Fibroblast of villous mesenchyme (primary cell): ENCODE measurements around the gene BARX1. TPM values are rescaled to one million over a fixed set of nuclear protein-coding genes. Genes with fewer than 3 reads are reported as not detected.

ENCODE experiments used
- DNase-seq: peaks from one replicate; pipeline ENCODE4 v3.0.0-alpha.2; 2010; ENCODE audit warnings: low read depth
- H3K4me3 ChIP-seq: 2 replicates; pipeline ENCODE4 v1.5.1; 2011; ENCODE audit warnings: low read depth, mild to moderate bottlenecking, low read length
- CTCF ChIP-seq: IDR thresholded peaks from 2 replicates; pipeline ENCODE4 v1.5.1; 2012; ENCODE audit warnings: low read depth, mild to moderate bottlenecking, low read length; ENCODE audit not compliant: insufficient read depth
- total RNA-seq: library from RNA; depleted of rRNA; stranded (reverse); fragments of >200 nt; gene quantifications from 2 replicates; pipeline ENCODE4 v1.2.3, GENCODE V29; 2012

Gene BARX1
- total RNA-seq, 1 donor, result not detected

- no peak for DNase-seq
- H3K4me3 ChIP-seq, result no peak overlapping the region
- TF ChIP-seq CTCF, result no peak
These were observed 3.5 kb downstream of the BARX1 start for GRCh38 chr9:93951655-93952118.

- H3K4me3 ChIP-seq, result peak overlapping the region; percentile 57
- no peak for TF ChIP-seq CTCF
- DNase-seq, result peak; percentile 32
These were observed 4.2 kb downstream of the BARX1 start for GRCh38 chr9:93950619-93951601.

- no peak overlapping the region for H3K4me3 ChIP-seq
- DNase-seq, result peak; percentile 12
- TF ChIP-seq CTCF, result no peak
These were observed 5.3 kb downstream of the BARX1 start for GRCh38 chr9:93949694-93950449.

- no peak for TF ChIP-seq CTCF
- DNase-seq, result no peak
- H3K4me3 ChIP-seq, result no peak overlapping the region
These were observed 6.0 kb downstream of the BARX1 start for GRCh38 chr9:93949073-93949693.

- no peak for TF ChIP-seq CTCF
- no peak overlapping the region for H3K4me3 ChIP-seq
- no peak for DNase-seq
These were observed 6.6 kb downstream of the BARX1 start for GRCh38 chr9:93948441-93949072.

GRCh38 chr9:93947409-93948070 lies 7.6 kb downstream of the BARX1 start:
- H3K4me3 ChIP-seq, result no peak overlapping the region
- no peak for TF ChIP-seq CTCF
- DNase-seq, result no peak
